Astrocyte (in vitro differentiated cells and primary cell): Measurements from ENCODE around the gene CRELD1. TPM values are rescaled to one million over a fixed set of nuclear protein-coding genes. Genes with fewer than 3 reads are reported as not detected.
A peak's percentile ranks its signal among the peaks of the same experiment; 100 is the strongest.
"Not testable (repeated sequence)": the region's sequence is repeated elsewhere in the genome, so short reads cannot be mapped to it uniquely, and the experiment has no call there.

ENCODE experiments used
- DNase-seq: peaks from one replicate; pipeline ENCODE4 v3.0.0-alpha.2; 2010; ENCODE audit warnings: low read depth
- FAIRE-seq: peaks from 2 replicates; lab custom pipeline; 2011; peaks lifted over from hg19 to GRCh38; lab: Jason Lieb, UNC
- H2AFZ ChIP-seq: 2 replicates; pipeline ENCODE4 v1.6.0; 2012; ENCODE audit warnings: low read depth, low read length, inconsistent platforms
- H3K27ac ChIP-seq: 2 replicates; pipeline ENCODE4 v1.5.1; 2011; ENCODE audit warnings: low read depth, low read length, inconsistent platforms
- H3K27me3 ChIP-seq: 2 replicates; pipeline ENCODE4 v1.6.0; 2011; ENCODE audit warnings: low read length, inconsistent platforms; ENCODE audit not compliant: insufficient read depth
- H3K36me3 ChIP-seq: 2 replicates; pipeline ENCODE4 v1.5.1; 2011; ENCODE audit warnings: low read length, inconsistent platforms; ENCODE audit not compliant: insufficient read depth
- H3K4me1 ChIP-seq: 2 replicates; pipeline ENCODE4 v1.5.1; 2011; ENCODE audit warnings: low read length, inconsistent platforms; ENCODE audit not compliant: insufficient read depth
- H3K4me2 ChIP-seq: 2 replicates; pipeline ENCODE4 v1.6.0; 2012; ENCODE audit warnings: low read length, inconsistent platforms
- H3K4me3 ChIP-seq: 2 replicates; pipeline ENCODE4 v1.5.1; 2011; ENCODE audit warnings: low read depth, mild to moderate bottlenecking, low read length, inconsistent platforms; ENCODE audit not compliant: insufficient read depth
- H3K79me2 ChIP-seq: 2 replicates; pipeline ENCODE4 v1.6.0; 2012; ENCODE audit warnings: mild to moderate bottlenecking, low read length, inconsistent platforms; ENCODE audit not compliant: insufficient read depth
- H3K9ac ChIP-seq: 2 replicates; pipeline ENCODE4 v1.6.0; 2012; ENCODE audit warnings: mild to moderate bottlenecking, low read length, inconsistent platforms
- H3K9me3 ChIP-seq: 2 replicates; pipeline ENCODE4 v1.5.1; 2012; ENCODE audit warnings: low read depth, mild to moderate bottlenecking, low read length, inconsistent platforms; ENCODE audit not compliant: insufficient read depth
- H4K20me1 ChIP-seq: 2 replicates; pipeline ENCODE4 v1.6.0; 2012; ENCODE audit warnings: low read length, inconsistent platforms; ENCODE audit not compliant: insufficient read depth
- H3K27ac Mint-ChIP-seq: one replicate; pipeline ENCODE4 v1.8.0; 2021; ENCODE audit warnings: mild to moderate bottlenecking, mixed read lengths; ENCODE audit not compliant: unreplicated experiment
- H3K27me3 Mint-ChIP-seq: one replicate; pipeline ENCODE4 v1.8.0; 2021; ENCODE audit warnings: low read depth, mixed read lengths; ENCODE audit not compliant: unreplicated experiment
- H3K36me3 Mint-ChIP-seq: one replicate; pipeline ENCODE4 v1.8.0; 2021; ENCODE audit warnings: low read depth, mixed read lengths; ENCODE audit not compliant: unreplicated experiment
- H3K4me1 Mint-ChIP-seq: one replicate; pipeline ENCODE4 v1.8.0; 2021; ENCODE audit warnings: low read depth, mixed read lengths; ENCODE audit not compliant: unreplicated experiment
- H3K4me3 Mint-ChIP-seq: one replicate; pipeline ENCODE4 v1.8.0; 2021; ENCODE audit warnings: mild to moderate bottlenecking, moderate library complexity, mixed read lengths; ENCODE audit not compliant: unreplicated experiment
- H3K9me3 Mint-ChIP-seq: one replicate; pipeline ENCODE4 v1.8.0; 2021; ENCODE audit warnings: mild to moderate bottlenecking, mixed read lengths; ENCODE audit not compliant: unreplicated experiment
- EZH2 ChIP-seq: IDR thresholded peaks from 2 replicates; pipeline ENCODE4 v1.6.1; 2012; ENCODE audit warnings: mild to moderate bottlenecking, low read length, inconsistent platforms; ENCODE audit not compliant: insufficient read depth
- total RNA-seq: library from RNA; stranded (reverse); gene quantifications from 2 replicates; pipeline ENCODE4 v1.2.1, GENCODE V29; 2021
- TF ChIP-seq, protein P1 (sequence below): IDR thresholded peaks from 2 replicates; pipeline ENCODE4 v1.5.1; 2011; ENCODE audit warnings: low read depth, mild to moderate bottlenecking, inconsistent platforms, low read length, moderate library complexity; ENCODE audit not compliant: insufficient read depth

CRELD1 gene
- total RNA-seq, 1 donor from 2014 or later, result 18.8 TPM

DNA sequence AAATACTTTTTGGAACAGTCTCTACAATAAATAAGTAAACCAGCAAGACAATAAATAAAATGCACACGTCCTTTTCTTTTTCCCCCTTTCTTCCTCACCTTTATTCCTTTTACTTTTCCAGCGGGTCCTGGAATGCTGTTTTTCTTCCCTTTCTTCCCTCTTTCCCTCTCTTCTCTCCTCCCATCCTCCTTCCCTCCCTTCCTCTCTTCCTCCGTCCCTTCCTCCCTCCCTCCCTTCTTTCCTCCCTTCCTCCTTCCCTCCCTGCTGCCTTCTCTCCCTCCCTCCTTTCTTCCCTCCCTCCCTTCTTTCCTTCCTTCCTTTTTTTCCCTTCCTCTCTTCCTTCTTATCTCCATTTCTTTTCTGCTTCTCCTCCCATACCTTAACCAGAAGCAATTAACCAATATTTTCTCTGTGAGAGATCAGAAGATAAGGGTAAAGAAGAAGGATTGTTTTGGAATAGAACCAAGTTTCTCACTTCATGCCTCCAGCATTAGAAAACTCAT is 34.3 kb upstream of the CRELD1 start:
- H3K27me3 ChIP-seq, result no peaks in the 10 kb centered on the region

DNA sequence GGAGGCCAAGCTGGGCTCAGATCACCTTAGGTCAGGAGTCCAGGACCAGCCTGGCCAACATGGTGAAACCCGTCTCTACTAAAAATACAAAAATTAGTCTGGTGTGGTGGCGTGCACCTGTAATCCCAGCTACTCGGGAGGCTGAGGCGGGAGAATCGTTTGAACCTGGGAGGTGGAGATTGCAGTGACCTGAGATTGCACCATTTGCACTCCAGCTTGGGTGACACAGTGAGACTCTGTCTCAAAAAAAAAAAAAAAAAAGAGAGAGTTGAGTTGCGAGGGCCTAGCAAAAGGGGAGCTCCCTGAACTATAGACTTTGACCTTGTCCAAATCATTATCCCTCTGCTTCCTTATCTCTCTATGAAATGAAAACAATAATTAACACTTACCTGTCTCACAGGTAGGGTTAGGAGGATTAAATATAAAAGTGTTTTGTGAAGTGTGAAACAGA is 32.6 kb upstream of the CRELD1 start:
- FAIRE-seq, H3K4me3 Mint-ChIP-seq, H2AFZ ChIP-seq, H3K9me3 Mint-ChIP-seq, H3K4me2 ChIP-seq, H3K9me3 ChIP-seq, H3K79me2 ChIP-seq, H3K4me3 ChIP-seq, H3K9ac ChIP-seq, H3K27ac ChIP-seq, H3K36me3 Mint-ChIP-seq, H3K27ac Mint-ChIP-seq, DNase-seq, H3K27me3 ChIP-seq, H3K27me3 Mint-ChIP-seq, H3K36me3 ChIP-seq: not testable (repeated sequence)
- Histone ChIP-seq H3K4me1 (peaks cover 19% of the 10 kb centered on the region), H4K20me1 (peaks cover 11% of the 10 kb centered on the region)
- H3K4me1 Mint-ChIP-seq, result peaks cover 38% of the 10 kb centered on the region

More for the DNA sequence above, 34.3 kb upstream of the CRELD1 start:
- TF ChIP-seq, protein P1, sequence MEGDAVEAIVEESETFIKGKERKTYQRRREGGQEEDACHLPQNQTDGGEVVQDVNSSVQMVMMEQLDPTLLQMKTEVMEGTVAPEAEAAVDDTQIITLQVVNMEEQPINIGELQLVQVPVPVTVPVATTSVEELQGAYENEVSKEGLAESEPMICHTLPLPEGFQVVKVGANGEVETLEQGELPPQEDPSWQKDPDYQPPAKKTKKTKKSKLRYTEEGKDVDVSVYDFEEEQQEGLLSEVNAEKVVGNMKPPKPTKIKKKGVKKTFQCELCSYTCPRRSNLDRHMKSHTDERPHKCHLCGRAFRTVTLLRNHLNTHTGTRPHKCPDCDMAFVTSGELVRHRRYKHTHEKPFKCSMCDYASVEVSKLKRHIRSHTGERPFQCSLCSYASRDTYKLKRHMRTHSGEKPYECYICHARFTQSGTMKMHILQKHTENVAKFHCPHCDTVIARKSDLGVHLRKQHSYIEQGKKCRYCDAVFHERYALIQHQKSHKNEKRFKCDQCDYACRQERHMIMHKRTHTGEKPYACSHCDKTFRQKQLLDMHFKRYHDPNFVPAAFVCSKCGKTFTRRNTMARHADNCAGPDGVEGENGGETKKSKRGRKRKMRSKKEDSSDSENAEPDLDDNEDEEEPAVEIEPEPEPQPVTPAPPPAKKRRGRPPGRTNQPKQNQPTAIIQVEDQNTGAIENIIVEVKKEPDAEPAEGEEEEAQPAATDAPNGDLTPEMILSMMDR, result no peak
- no peak for TF ChIP-seq EZH2
- H3K4me1 Mint-ChIP-seq, result peaks cover 45% of the 10 kb centered on the region
- no peaks in the 10 kb centered on the region for H3K27me3 Mint-ChIP-seq
- no peaks in the 10 kb centered on the region for H3K9me3 Mint-ChIP-seq
- H3K9ac ChIP-seq, result no peak overlapping the region
- H3K79me2 ChIP-seq, result peaks cover 5% of the 10 kb centered on the region
- H4K20me1 ChIP-seq, result peaks cover 15% of the 10 kb centered on the region
- peaks cover 3% of the 10 kb centered on the region for H3K36me3 ChIP-seq
- H3K27ac Mint-ChIP-seq, result no peak overlapping the region
- H2AFZ ChIP-seq, result no peak overlapping the region
- H3K4me3 ChIP-seq, result no peak overlapping the region
- no peak overlapping the region for H3K4me2 ChIP-seq
- H3K4me1 ChIP-seq, result peaks cover 19% of the 10 kb centered on the region
- peaks cover 4% of the 10 kb centered on the region for H3K36me3 Mint-ChIP-seq
- H3K9me3 ChIP-seq, result no peaks in the 10 kb centered on the region
- H3K4me3 Mint-ChIP-seq, result no peak overlapping the region
- FAIRE-seq (no peak), DNase-seq (no peak)
- H3K27ac ChIP-seq, result no peak overlapping the region

- no peak overlapping the region for H3K9ac ChIP-seq
- no peak overlapping the region for H3K27ac Mint-ChIP-seq
- no peak overlapping the region for H2AFZ ChIP-seq
- no peak overlapping the region for H3K4me3 Mint-ChIP-seq
- no peaks in the 10 kb centered on the region for H3K9me3 Mint-ChIP-seq
- H3K79me2 ChIP-seq, result no peaks in the 10 kb centered on the region
- no peaks in the 10 kb centered on the region for H3K27me3 Mint-ChIP-seq
- H4K20me1 ChIP-seq, result peaks cover 11% of the 10 kb centered on the region
- H3K36me3 ChIP-seq, result no peaks in the 10 kb centered on the region
- TF ChIP-seq, protein P1, result no peak
- no peak for TF ChIP-seq EZH2
- FAIRE-seq, result no peak
- no peaks in the 10 kb centered on the region for H3K27me3 ChIP-seq
- peak overlapping the region; percentile 83 for H3K4me2 ChIP-seq
- no peaks in the 10 kb centered on the region for H3K9me3 ChIP-seq
- H3K27ac ChIP-seq, result no peak overlapping the region
- H3K4me1 Mint-ChIP-seq, result peaks cover 38% of the 10 kb centered on the region
- H3K36me3 Mint-ChIP-seq, result no peaks in the 10 kb centered on the region
- peaks cover 19% of the 10 kb centered on the region for H3K4me1 ChIP-seq
- DNase-seq, result no peak
- no peak overlapping the region for H3K4me3 ChIP-seq
These were observed 31.7 kb upstream of the CRELD1 start for GRCh38 chr3:9901967-9902366.
